VCaP (cell line): ENCODE results near the gene DGKZ.
"Not testable (repeated sequence)": the region's sequence is repeated elsewhere in the genome, so short reads cannot be mapped to it uniquely, and the experiment has no call there.

Experiments used
- H3K27ac ChIP-seq: fragments of 450-650 bp; 2 replicates; pipeline ENCODE4 v1.5.1; 2017
- CTCF ChIP-seq: fragments of 450-650 bp; conservative IDR thresholded peaks from 2 replicates; pipeline ENCODE4 v1.5.1; 2017; ENCODE audit warnings: mild to moderate bottlenecking, moderate library complexity

The DGKZ gene

GRCh38 chr11:46372086-46372485, 24.8 kb downstream of the DGKZ start:
- H3K27ac ChIP-seq: no peak overlapping the region
- no peak for TF ChIP-seq CTCF

- H3K27ac ChIP-seq: not testable (repeated sequence)
Observed at GRCh38 chr11:46372501-46372900, 25.2 kb downstream of the DGKZ start.

- TF ChIP-seq CTCF: no peak
- H3K27ac ChIP-seq: no peak overlapping the region
Observed at GRCh38 chr11:46373787-46374740, 26.8 kb downstream of the DGKZ start.

GRCh38 chr11:46374815-46375214, 27.6 kb downstream of the DGKZ start:
- TF ChIP-seq CTCF: no peak
- H3K27ac ChIP-seq: no peak overlapping the region

GRCh38 chr11:46375392-46376101, 28.3 kb downstream of the DGKZ start:
- no peak for TF ChIP-seq CTCF
- no peak overlapping the region for H3K27ac ChIP-seq

GRCh38 chr11:46376258-46377050, 29.2 kb downstream of the DGKZ start:
- TF ChIP-seq CTCF: no peak
- H3K27ac ChIP-seq: no peak overlapping the region

GRCh38 chr11:46377290-46377689, 30.0 kb downstream of the DGKZ start:
- no peak overlapping the region for H3K27ac ChIP-seq
- TF ChIP-seq CTCF: no peak
